ENCODE measurements around the gene GALNT2.

The GALNT2 gene

GRCh38 chr1:230072866-230073265 is 5.8 kb downstream of the GALNT2 start:
- no peaks in the 10 kb centered on the region for H3K9me3 ChIP-seq (ENCODE audit: severe bottlenecking)
- TF ChIP-seq CTCF (IDR thresholded peaks at IDR 0.05; ENCODE audit: low read depth, low read length): no peak
- H3K27me3 ChIP-seq (ENCODE audit: insufficient read depth, low read depth, severe bottlenecking): no peaks in the 10 kb centered on the region
- no peak overlapping the region for H3K4me3 ChIP-seq (ENCODE audit: low read depth, low read length)
- H3K27ac ChIP-seq: no peak overlapping the region
- DNase-seq: no peak
- no peaks in the 10 kb centered on the region for H3K36me3 ChIP-seq

GRCh38 chr1:230073371-230074035 is 6.5 kb downstream of the GALNT2 start:
- no peaks in the 10 kb centered on the region for H3K9me3 ChIP-seq (ENCODE audit: severe bottlenecking)
- H3K27me3 ChIP-seq (ENCODE audit: insufficient read depth, low read depth, severe bottlenecking): no peaks in the 10 kb centered on the region
- TF ChIP-seq CTCF (IDR thresholded peaks at IDR 0.05; ENCODE audit: low read depth, low read length): no peak
- no peak for DNase-seq
- no peaks in the 10 kb centered on the region for H3K36me3 ChIP-seq
- H3K27ac ChIP-seq: no peak overlapping the region
- no peak overlapping the region for H3K4me3 ChIP-seq (ENCODE audit: low read depth, low read length)

- H3K27me3 ChIP-seq (ENCODE audit: insufficient read depth, low read depth, severe bottlenecking): no peaks in the 10 kb centered on the region
- no peak for TF ChIP-seq CTCF (IDR thresholded peaks at IDR 0.05; ENCODE audit: low read depth, low read length)
- no peak overlapping the region for H3K4me3 ChIP-seq (ENCODE audit: low read depth, low read length)
- no peak overlapping the region for H3K27ac ChIP-seq
- no peaks in the 10 kb centered on the region for H3K36me3 ChIP-seq
- no peak for DNase-seq
- no peaks in the 10 kb centered on the region for H3K9me3 ChIP-seq (ENCODE audit: severe bottlenecking)
Observed at GRCh38 chr1:230074270-230074669, 7.2 kb downstream of the GALNT2 start.

GRCh38 chr1:230074762-230075161 is 7.7 kb downstream of the GALNT2 start:
- DNase-seq: no peak
- H3K27me3 ChIP-seq (ENCODE audit: insufficient read depth, low read depth, severe bottlenecking): no peaks in the 10 kb centered on the region
- H3K9me3 ChIP-seq (ENCODE audit: severe bottlenecking): no peaks in the 10 kb centered on the region
- no peaks in the 10 kb centered on the region for H3K36me3 ChIP-seq
- no peak overlapping the region for H3K27ac ChIP-seq
- H3K4me3 ChIP-seq (ENCODE audit: low read depth, low read length): no peak overlapping the region
- no peak for TF ChIP-seq CTCF (IDR thresholded peaks at IDR 0.05; ENCODE audit: low read depth, low read length)

- no peak for DNase-seq
- Histone ChIP-seq H3K9me3 (ENCODE audit: severe bottlenecking) (no peaks in the 10 kb centered on the region), H3K4me3 (ENCODE audit: low read depth, low read length) (no peak overlapping the region), H3K27me3 (ENCODE audit: insufficient read depth, low read depth, severe bottlenecking) (no peaks in the 10 kb centered on the region), H3K27ac (no peak overlapping the region), H3K36me3 (no peaks in the 10 kb centered on the region)
- no peak for TF ChIP-seq CTCF (IDR thresholded peaks at IDR 0.05; ENCODE audit: low read depth, low read length)
Observed at GRCh38 chr1:230076121-230076520, 9.1 kb downstream of the GALNT2 start.

GRCh38 chr1:230077011-230077410 is 10.0 kb downstream of the GALNT2 start:
- Histone ChIP-seq H3K9me3 (ENCODE audit: severe bottlenecking) (no peaks in the 10 kb centered on the region), H3K27me3 (ENCODE audit: insufficient read depth, low read depth, severe bottlenecking) (no peaks in the 10 kb centered on the region), H3K27ac (no peak overlapping the region), H3K4me3 (ENCODE audit: low read depth, low read length) (no peak overlapping the region), H3K36me3 (no peaks in the 10 kb centered on the region)
- no peak for DNase-seq
- TF ChIP-seq CTCF (IDR thresholded peaks at IDR 0.05; ENCODE audit: low read depth, low read length): no peak
